A549 (cell line): ENCODE data around the gene CDYL. TPM values are rescaled to one million over a fixed set of nuclear protein-coding genes. Genes with fewer than 3 reads are reported as not detected.

ENCODE experiments used
- ATAC-seq, 2 experiments: fragments of 200-7000 bp in 1 of 2; fragments of >200 bp in 1 of 2; cut with Nextera tagmentation in 1 of 2; cut with Tn5 transposase in 1 of 2; 3 replicates each; pipeline versions ENCODE4 v1.8.0 to v1.9.1; 2018 to 2020; ENCODE audit warnings: mild to moderate bottlenecking in 1 of 2, moderate library complexity in 1 of 2
- CTCF ChIA-PET: fragments of 300-600 bp; sonication (Branson Sonifier 250); formaldehyde crosslinking; extraction: SDS; loops from one replicate; lab custom pipeline; 2021; ENCODE audit warnings: antibody characterized with exemption, inconsistent platforms; lab: Yijun Ruan, JAX
- POLR2A ChIA-PET: fragments of 350-600 bp; formaldehyde crosslinking; extraction: SDS; loops from one replicate; lab custom pipeline; 2021; ENCODE audit warnings: antibody characterized with exemption, inconsistent platforms; lab: Yijun Ruan, JAX
- DNase-seq, 2 experiments: peaks; one replicate each; pipeline versions ENCODE4 v3.0.0 to v3.0.0-alpha.2; 2011 to 2016; ENCODE audit warnings: low read depth in 1 of 2, low spot score in 1 of 2
- FAIRE-seq: peaks from 2 replicates; lab custom pipeline; 2011; peaks lifted over from hg19 to GRCh38; lab: Jason Lieb, UNC
- H3K27ac ChIP-seq, 2 experiments: fragments of >200 bp; sonication (Bioruptor Twin); formaldehyde crosslinking; 3 replicates each; pipeline ENCODE4 v1.5.1; 2016 to 2017
- H3K4me1 ChIP-seq: fragments of >200 bp; sonication (Bioruptor Twin); formaldehyde crosslinking; 3 replicates; pipeline ENCODE4 v1.6.1; 2016
- H3K4me2 ChIP-seq: fragments of >200 bp; sonication (Bioruptor Twin); formaldehyde crosslinking; 3 replicates; pipeline ENCODE4 v1.6.1; 2016
- H3K4me3 ChIP-seq: fragments of >200 bp; sonication (Bioruptor Twin); formaldehyde crosslinking; 3 replicates; pipeline ENCODE4 v1.5.1; 2016
- H3K9me3 ChIP-seq: fragments of >200 bp; sonication (Bioruptor Twin); formaldehyde crosslinking; 3 replicates; pipeline ENCODE4 v1.6.1; 2016
- BHLHE40 ChIP-seq: IDR thresholded peaks from 2 replicates; pipeline ENCODE4 v1.6.1; 2012; ENCODE audit warnings: low read depth, low read length, inconsistent platforms
- CBX8 ChIP-seq: fragments of 200-600 bp; sonication (generic); IDR thresholded peaks from 2 replicates; pipeline ENCODE4 v1.6.1; 2016
- CEBPB ChIP-seq, 2 experiments: fragments of >200 bp in 1 of 2; sonication (Bioruptor Twin) in 1 of 2; formaldehyde crosslinking in 1 of 2; IDR thresholded peaks; 2 replicates each; pipeline ENCODE4 v1.6.1; 2012 to 2016
- CHD2 ChIP-seq: fragments of 150-350 bp; IDR thresholded peaks from 2 replicates; pipeline ENCODE4 v1.6.1; 2014; ENCODE audit warnings: low read length; ENCODE audit not compliant: partially characterized antibody
- ESRRA ChIP-seq: fragments of 150-350 bp; IDR thresholded peaks from 2 replicates; pipeline ENCODE4 v1.6.1; 2014; ENCODE audit warnings: mild to moderate bottlenecking, low read length, borderline replicate concordance
- HDAC2 ChIP-seq: fragments of 200-600 bp; sonication (generic); IDR thresholded peaks from 2 replicates; pipeline ENCODE4 v1.6.1; 2016
- HEYL ChIP-seq: fragments of 250-450 bp; sonication (Bioruptor Pico); IDR thresholded peaks from 2 replicates; pipeline ENCODE4 v1.8.0; 2021; ENCODE audit warnings: mild to moderate bottlenecking, moderate library complexity
- HOXB5 ChIP-seq: fragments of 250-450 bp; sonication (Bioruptor Pico); IDR thresholded peaks from 2 replicates; pipeline ENCODE4 v1.5.0; 2020; ENCODE audit warnings: mild to moderate bottlenecking, moderate library complexity
- JUN ChIP-seq, 2 experiments: fragments of >200 bp; sonication (Bioruptor Twin); formaldehyde crosslinking; IDR thresholded peaks; 2 replicates in 1 of 2; 3 replicates in 1 of 2; pipeline ENCODE4 v1.6.1; 2016 to 2017
- MAZ ChIP-seq: fragments of 150-350 bp; IDR thresholded peaks from 2 replicates; pipeline ENCODE4 v1.6.1; 2014; ENCODE audit warnings: antibody characterized with exemption, low read depth, low read length, borderline replicate concordance
- NFE2L2 ChIP-seq: fragments of 150-350 bp; conservative IDR thresholded peaks from 2 replicates; pipeline ENCODE4 v1.6.1; 2014; ENCODE audit warnings: low read length
- NPAS2 ChIP-seq: fragments of 250-450 bp; sonication (Bioruptor Pico); IDR thresholded peaks from 2 replicates; pipeline ENCODE4 v1.8.0; 2022; ENCODE audit warnings: mild to moderate bottlenecking, moderate library complexity, borderline replicate concordance
- NR3C1 ChIP-seq: fragments of >200 bp; sonication (Bioruptor Twin); formaldehyde crosslinking; IDR thresholded peaks from 3 replicates; pipeline ENCODE4 v1.6.1; 2017
- POLR2A ChIP-seq: IDR thresholded peaks from 2 replicates; pipeline ENCODE4 v1.6.1; 2012; ENCODE audit warnings: mild to moderate bottlenecking, low read length
- POLR2AphosphoS2 ChIP-seq: conservative IDR thresholded peaks from 2 replicates; pipeline ENCODE4 v1.6.1; 2012; ENCODE audit warnings: low read length, improper control_type of control experiment, inconsistent platforms
- RAD21 ChIP-seq, 2 experiments: fragments of >200 bp in 1 of 2; sonication (Bioruptor Twin) in 1 of 2; formaldehyde crosslinking in 1 of 2; IDR thresholded peaks in 1 of 2; conservative IDR thresholded peaks in 1 of 2; 2 replicates in 1 of 2; 3 replicates in 1 of 2; pipeline ENCODE4 v1.6.1; 2012 to 2018; ENCODE audit warnings: inconsistent platforms in 1 of 2
- SREBF2 ChIP-seq: fragments of 450-650 bp; IDR thresholded peaks from 2 replicates; pipeline ENCODE4 v1.6.1; 2014; ENCODE audit warnings: mild to moderate bottlenecking, moderate library complexity
- TP53 ChIP-seq: fragments of 250-450 bp; sonication (Bioruptor Pico); IDR thresholded peaks from 2 replicates; pipeline ENCODE4 v1.5.0; 2021; ENCODE audit warnings: mild to moderate bottlenecking, moderate library complexity
- ZC3H11A ChIP-seq: fragments of 450-650 bp; IDR thresholded peaks from 2 replicates; pipeline ENCODE4 v1.6.1; 2014; ENCODE audit warnings: antibody characterized with exemption, mild to moderate bottlenecking
- ZFP36 ChIP-seq: fragments of 450-650 bp; IDR thresholded peaks from 2 replicates; pipeline ENCODE4 v1.6.1; 2014; ENCODE audit warnings: borderline replicate concordance; ENCODE audit not compliant: partially characterized antibody
- ZNF302 ChIP-seq: fragments of 250-450 bp; sonication (Bioruptor Pico); IDR thresholded peaks from 2 replicates; pipeline ENCODE4 v1.9.0; 2021; ENCODE audit warnings: inconsistent platforms, mild to moderate bottlenecking, moderate library complexity
- ZSCAN20 ChIP-seq: fragments of 250-450 bp; sonication (Bioruptor Pico); IDR thresholded peaks from 2 replicates; pipeline ENCODE4 v1.8.0; 2022; ENCODE audit warnings: mild to moderate bottlenecking, moderate library complexity
- WGBS: methylation state at CpG from one replicate; pipeline ENCODE4 v1.1.6; 2017; ENCODE audit errors: missing lambda C conversion rate; 5-methylcytosine and 5-hydroxymethylcytosine counted together
- polyA plus RNA-seq, 4 experiments: library from polyadenylated mRNA; depleted of rRNA in 3 of 4; stranded (reverse); fragments of >200 nt; fragmentation: RNase III in 1 of 4; extraction: RNeasy Plus Mini Kit Qiagen cat#74134 plus additional on column Dnase treatment in 1 of 4; gene quantifications; 2 replicates in 3 of 4; 3 replicates in 1 of 4; pipeline ENCODE4 v1.2.3, GENCODE V29; 2011 to 2017
- TF ChIP-seq, protein P1 (sequence below): fragments of 450-650 bp; IDR thresholded peaks from 2 replicates; pipeline ENCODE4 v1.6.1; 2014; ENCODE audit warnings: antibody characterized with exemption
- TF ChIP-seq, protein P2 (sequence below): IDR thresholded peaks from 2 replicates; pipeline ENCODE4 v1.6.1; 2012; ENCODE audit warnings: low read depth, borderline replicate concordance
- TF ChIP-seq, protein P3 (sequence below): fragments of 250-450 bp; sonication (Bioruptor Pico); IDR thresholded peaks from 2 replicates; pipeline ENCODE4 v1.5.0; 2020; ENCODE audit warnings: low read depth, mild to moderate bottlenecking, moderate library complexity
- TF ChIP-seq, protein P4 (sequence below): fragments of 250-450 bp; sonication (Bioruptor Pico); IDR thresholded peaks from 2 replicates; pipeline ENCODE4 v1.5.0; 2021; ENCODE audit warnings: mild to moderate bottlenecking, moderate library complexity, borderline replicate concordance
- TF ChIP-seq, protein P5 (sequence below): IDR thresholded peaks from 2 replicates; pipeline ENCODE4 v1.6.1; 2012

The CDYL gene
- polyA plus RNA-seq, 2 of the 4 experiments (the other 2 are of a cell fraction), result 18.6 to 42.7 TPM

DNA sequence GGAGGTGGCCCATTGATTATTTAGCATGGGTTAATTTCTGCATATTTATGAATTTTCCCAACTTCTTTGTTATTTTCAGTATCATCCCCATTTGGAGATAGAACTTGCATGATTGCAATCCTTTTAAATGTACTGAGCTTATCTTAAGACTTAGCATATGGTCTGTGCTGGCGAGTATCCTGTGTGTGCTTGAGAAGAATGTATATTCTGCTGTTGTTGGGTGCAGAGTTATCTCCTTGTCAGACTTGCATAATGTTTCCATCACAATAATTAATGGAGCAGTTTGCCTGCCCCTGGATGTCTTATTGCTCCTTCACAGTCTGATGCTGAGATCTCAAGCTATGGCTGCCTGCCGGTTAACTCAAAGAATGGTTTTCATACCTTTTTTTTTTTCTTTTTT, 112.6 kb downstream of the CDYL start:
- ChIA-PET POLR2A (no interaction called here), CTCF (interaction anchor here (0.7 kb wide), 1 partner anchor 32 kb away, joined by 3 read pairs; no protein-coding TSS in a partner anchor)
- ATAC-seq, result no peak
- DNase-seq, result no peak
- 100% methylated on average over 2 of the region's 2 CpGs for WGBS
- Histone ChIP-seq H3K9me3 (no peaks in the 10 kb centered on the region), H3K27ac (no peak overlapping the region), H3K4me1 (no peaks in the 10 kb centered on the region), H3K4me3 (no peak overlapping the region), H3K4me2 (no peak overlapping the region)
- TF ChIP-seq CHD2, result no peak
- TF ChIP-seq ESRRA, result no peak
- TF ChIP-seq NFE2L2, result no peak
- no peak for TF ChIP-seq SREBF2
- TF ChIP-seq, protein P1, sequence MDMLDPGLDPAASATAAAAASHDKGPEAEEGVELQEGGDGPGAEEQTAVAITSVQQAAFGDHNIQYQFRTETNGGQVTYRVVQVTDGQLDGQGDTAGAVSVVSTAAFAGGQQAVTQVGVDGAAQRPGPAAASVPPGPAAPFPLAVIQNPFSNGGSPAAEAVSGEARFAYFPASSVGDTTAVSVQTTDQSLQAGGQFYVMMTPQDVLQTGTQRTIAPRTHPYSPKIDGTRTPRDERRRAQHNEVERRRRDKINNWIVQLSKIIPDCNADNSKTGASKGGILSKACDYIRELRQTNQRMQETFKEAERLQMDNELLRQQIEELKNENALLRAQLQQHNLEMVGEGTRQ, result no peak
- no peak for TF ChIP-seq ZFP36
- TF ChIP-seq ZC3H11A, result no peak
- no peak for TF ChIP-seq HOXB5 (CRISPR knock-in tag)
- TF ChIP-seq NPAS2 (CRISPR knock-in tag), result no peak
- no peak for FAIRE-seq

DNA sequence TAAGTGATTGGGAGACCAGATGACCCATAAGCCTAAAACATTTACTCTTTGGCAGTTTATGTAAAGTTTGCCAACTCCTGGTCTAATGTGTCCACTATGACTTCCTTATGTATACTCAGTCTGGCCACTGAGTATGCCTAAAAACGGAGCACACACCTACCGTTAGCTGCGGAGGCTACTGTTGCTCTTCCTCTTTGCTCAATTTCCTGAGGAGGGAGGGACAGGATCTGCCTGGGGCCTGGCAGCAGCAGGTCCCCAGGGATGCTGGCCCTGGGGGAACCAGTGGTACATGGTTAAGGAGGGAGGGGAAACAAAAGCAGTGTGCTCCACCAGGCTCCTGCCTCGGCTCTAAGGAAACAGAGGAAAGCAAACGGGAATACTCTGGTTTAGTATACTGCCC, 113.5 kb downstream of the CDYL start:
- ATAC-seq (no peak), FAIRE-seq (no peak)
- Histone ChIP-seq H3K4me3 (no peak overlapping the region), H3K4me2 (no peak overlapping the region), H3K9me3 (no peaks in the 10 kb centered on the region), H3K27ac (no peak overlapping the region), H3K4me1 (no peaks in the 10 kb centered on the region)
- POLR2A ChIA-PET, result no interaction called here
- TF ChIP-seq RAD21 (conservative IDR thresholded peaks at IDR 0.05 in 1 of 2, IDR thresholded peaks at IDR 0.05 in 1 of 2) (no peak), HEYL (CRISPR knock-in tag) (no peak), NFE2L2 (no peak), TP53 (CRISPR knock-in tag) (no peak), POLR2AphosphoS2 (no peak), CEBPB (IDR thresholded peaks at IDR 0.05) (no peak), MAZ (no peak), ZSCAN20 (no peak), SREBF2 (no peak), NR3C1 (no peak), BHLHE40 (no peak), CBX8 (no peak), HDAC2 (no peak), JUN (IDR thresholded peaks at IDR 0.05) (no peak), ZNF302 (CRISPR knock-in tag) (no peak), POLR2A (no peak)
- TF ChIP-seq, protein P2, sequence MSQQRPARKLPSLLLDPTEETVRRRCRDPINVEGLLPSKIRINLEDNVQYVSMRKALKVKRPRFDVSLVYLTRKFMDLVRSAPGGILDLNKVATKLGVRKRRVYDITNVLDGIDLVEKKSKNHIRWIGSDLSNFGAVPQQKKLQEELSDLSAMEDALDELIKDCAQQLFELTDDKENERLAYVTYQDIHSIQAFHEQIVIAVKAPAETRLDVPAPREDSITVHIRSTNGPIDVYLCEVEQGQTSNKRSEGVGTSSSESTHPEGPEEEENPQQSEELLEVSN, result no peak
- TF ChIP-seq, protein P3, sequence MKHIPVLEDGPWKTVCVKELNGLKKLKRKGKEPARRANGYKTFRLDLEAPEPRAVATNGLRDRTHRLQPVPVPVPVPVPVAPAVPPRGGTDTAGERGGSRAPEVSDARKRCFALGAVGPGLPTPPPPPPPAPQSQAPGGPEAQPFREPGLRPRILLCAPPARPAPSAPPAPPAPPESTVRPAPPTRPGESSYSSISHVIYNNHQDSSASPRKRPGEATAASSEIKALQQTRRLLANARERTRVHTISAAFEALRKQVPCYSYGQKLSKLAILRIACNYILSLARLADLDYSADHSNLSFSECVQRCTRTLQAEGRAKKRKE (CRISPR knock-in tag), result no peak
- TF ChIP-seq, protein P4, sequence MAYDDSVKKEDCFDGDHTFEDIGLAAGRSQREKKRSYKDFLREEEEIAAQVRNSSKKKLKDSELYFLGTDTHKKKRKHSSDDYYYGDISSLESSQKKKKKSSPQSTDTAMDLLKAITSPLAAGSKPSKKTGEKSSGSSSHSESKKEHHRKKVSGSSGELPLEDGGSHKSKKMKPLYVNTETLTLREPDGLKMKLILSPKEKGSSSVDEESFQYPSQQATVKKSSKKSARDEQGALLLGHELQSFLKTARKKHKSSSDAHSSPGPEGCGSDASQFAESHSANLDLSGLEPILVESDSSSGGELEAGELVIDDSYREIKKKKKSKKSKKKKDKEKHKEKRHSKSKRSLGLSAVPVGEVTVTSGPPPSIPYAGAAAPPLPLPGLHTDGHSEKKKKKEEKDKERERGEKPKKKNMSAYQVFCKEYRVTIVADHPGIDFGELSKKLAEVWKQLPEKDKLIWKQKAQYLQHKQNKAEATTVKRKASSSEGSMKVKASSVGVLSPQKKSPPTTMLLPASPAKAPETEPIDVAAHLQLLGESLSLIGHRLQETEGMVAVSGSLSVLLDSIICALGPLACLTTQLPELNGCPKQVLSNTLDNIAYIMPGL, result no peak
- TF ChIP-seq, protein P5, sequence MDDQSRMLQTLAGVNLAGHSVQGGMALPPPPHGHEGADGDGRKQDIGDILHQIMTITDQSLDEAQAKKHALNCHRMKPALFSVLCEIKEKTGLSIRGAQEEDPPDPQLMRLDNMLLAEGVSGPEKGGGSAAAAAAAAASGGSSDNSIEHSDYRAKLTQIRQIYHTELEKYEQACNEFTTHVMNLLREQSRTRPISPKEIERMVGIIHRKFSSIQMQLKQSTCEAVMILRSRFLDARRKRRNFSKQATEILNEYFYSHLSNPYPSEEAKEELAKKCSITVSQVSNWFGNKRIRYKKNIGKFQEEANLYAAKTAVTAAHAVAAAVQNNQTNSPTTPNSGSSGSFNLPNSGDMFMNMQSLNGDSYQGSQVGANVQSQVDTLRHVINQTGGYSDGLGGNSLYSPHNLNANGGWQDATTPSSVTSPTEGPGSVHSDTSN, result no peak
- TF ChIP-seq, all 56 proteins: peak for 0
- 83% methylated on average over 5 of the region's 5 CpGs for whole genome bisulfite sequencing
- CTCF ChIA-PET, result no interaction called here
- no peak for DNase-seq
